ENCODE data around the gene PERM1. TPM values are rescaled to one million over a fixed set of nuclear protein-coding genes. Genes with fewer than 3 reads are reported as not detected.

PERM1 gene
- total RNA-seq, 1 experiment from 2014 or later = 0.12 TPM

GRCh38 chr1:964691-965525 is 17.0 kb downstream of the PERM1 start:
- no peak for DNase-seq (ENCODE audit: low read depth)

DNA sequence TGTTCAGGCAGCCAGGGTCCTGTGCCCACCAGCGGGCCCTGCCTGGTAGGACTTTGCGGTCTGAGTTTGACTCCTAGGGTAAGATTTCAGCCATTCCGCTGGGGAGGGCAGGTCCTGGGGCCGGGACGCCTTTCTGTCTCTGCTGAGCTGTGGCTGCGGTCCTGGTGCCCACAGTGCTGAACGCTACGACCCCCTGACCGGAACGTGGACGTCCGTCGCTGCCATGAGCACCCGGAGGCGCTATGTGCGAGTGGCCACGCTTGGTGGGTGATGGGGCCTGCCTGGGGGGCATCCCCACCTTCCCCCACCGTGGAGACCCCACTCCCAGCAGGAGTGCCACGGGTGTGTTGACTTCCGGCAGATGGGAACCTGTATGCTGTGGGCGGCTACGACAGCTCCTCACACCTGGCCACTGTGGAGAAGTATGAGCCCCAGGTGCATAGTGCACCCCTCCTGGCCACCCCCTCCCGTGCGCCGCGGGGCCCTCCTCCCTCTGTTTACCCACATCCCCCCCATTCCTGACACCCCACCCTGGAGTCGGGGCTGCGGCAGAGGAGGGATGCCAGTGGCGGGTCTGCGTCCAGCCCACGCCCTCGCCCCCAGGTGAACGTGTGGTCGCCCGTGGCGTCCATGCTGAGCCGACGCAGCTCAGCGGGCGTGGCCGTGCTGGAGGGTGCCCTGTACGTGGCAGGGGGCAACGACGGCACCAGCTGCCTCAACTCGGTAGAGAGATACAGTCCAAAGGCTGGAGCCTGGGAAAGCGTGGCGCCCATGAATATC is 18.0 kb downstream of the PERM1 start:
- DNase-seq (ENCODE audit: low read depth) = no peak

- no peak for DNase-seq (ENCODE audit: low read depth)
These were observed 18.6 kb downstream of the PERM1 start for GRCh38 chr1:963301-963651.

GRCh38 chr1:962381-963300 is 19.3 kb downstream of the PERM1 start:
- DNase-seq (ENCODE audit: low read depth) = no peak

DNA sequence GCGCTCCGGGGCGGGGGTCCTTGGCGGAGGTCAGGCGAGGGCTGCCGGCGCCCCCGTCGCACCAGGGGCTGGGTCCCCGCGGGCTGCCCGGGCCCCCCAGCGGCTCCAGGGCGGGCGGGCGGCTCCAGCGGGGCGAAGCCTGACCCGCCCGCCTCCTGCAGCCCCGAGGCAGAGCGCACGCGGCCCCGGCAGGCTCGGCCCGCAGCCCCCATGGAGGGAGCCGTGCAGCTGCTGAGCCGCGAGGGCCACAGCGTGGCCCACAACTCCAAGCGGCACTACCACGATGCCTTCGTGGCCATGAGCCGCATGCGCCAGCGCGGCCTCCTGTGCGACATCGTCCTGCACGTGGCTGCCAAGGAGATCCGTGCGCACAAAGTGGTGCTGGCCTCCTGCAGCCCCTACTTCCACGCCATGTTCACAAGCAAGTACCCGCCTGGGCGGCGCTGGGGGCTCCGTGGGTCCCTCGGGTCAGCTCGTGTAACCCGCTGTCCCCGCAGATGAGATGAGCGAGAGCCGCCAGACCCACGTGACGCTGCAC is 20.7 kb downstream of the PERM1 start:
- DNase-seq (ENCODE audit: low read depth) = no peak

DNA sequence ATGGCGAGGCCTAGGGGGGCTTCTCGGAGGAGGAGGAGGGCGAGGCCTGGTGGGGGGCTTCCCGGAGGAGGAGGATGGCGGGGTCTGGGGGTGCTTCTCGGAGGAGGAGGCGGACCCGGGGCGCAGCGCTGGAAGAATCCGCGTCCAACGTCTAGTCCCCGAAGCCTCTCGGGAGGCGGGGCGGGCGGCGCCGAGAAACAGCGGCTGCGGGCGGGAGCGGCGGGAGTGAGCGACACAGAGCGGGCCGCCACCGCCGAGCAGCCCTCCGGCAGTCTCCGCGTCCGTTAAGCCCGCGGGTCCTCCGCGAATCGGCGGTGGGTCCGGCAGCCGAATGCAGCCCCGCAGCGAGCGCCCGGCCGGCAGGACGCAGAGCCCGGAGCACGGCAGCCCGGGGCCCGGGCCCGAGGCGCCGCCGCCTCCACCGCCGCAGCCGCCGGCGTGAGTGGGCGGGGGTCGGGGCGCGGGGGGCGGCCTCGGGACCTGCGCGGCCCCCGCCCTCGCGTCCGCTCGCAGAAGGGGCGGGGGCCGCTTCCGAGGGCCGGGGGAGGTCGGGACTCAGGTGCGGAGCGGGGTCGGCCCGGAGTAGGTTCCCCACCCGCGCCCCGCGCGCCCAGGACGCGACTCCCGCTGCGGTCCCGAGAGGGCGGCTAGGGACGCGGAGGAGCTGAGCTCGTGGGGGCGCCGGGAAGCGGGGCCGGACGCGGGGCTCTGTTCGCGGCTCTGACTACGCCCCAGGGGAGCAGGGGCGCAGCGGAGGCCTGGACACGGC is 21.3 kb downstream of the PERM1 start, which contains the start of gene KLHL17:
Gene KLHL17 (plus strand): TSS at position 222 of the 769 bp plus-strand sequence. CDS start 110 bp downstream, at position 332.
- DNase-seq (ENCODE audit: low read depth) = peak; percentile 70

DNA sequence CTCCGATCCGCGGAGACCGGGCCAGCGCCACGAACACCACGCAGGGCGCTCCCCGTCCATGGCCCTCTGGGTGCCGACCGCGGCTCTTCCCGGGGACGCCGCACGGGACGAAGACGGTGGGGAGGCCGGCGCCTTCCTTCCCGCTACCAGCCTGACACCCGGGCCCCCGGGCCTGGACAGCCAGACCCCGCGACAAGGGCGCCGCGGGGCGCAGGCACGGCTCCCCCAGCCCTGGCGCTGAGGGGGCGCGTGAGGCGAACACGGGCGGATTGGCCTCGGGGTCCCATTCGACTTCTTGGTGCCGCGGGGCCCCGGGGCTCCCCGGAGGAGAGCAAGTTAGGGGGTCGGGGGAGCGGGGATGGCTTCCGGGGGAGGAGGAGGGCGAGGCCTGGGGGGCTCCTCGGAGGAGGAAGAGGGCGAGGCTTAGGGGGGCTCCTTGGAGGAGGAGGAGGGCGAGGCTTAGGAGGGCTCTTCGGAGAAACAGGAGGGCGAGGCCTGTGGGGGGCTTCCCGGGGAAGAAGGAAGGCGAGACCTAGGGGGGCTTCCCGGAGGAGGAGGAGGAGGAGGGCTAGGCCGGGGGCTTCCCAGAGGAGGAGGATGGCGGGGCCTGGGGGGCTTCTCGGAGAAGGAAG is 22.0 kb downstream of the PERM1 start:
- DNase-seq (ENCODE audit: low read depth) = no peak

DNA sequence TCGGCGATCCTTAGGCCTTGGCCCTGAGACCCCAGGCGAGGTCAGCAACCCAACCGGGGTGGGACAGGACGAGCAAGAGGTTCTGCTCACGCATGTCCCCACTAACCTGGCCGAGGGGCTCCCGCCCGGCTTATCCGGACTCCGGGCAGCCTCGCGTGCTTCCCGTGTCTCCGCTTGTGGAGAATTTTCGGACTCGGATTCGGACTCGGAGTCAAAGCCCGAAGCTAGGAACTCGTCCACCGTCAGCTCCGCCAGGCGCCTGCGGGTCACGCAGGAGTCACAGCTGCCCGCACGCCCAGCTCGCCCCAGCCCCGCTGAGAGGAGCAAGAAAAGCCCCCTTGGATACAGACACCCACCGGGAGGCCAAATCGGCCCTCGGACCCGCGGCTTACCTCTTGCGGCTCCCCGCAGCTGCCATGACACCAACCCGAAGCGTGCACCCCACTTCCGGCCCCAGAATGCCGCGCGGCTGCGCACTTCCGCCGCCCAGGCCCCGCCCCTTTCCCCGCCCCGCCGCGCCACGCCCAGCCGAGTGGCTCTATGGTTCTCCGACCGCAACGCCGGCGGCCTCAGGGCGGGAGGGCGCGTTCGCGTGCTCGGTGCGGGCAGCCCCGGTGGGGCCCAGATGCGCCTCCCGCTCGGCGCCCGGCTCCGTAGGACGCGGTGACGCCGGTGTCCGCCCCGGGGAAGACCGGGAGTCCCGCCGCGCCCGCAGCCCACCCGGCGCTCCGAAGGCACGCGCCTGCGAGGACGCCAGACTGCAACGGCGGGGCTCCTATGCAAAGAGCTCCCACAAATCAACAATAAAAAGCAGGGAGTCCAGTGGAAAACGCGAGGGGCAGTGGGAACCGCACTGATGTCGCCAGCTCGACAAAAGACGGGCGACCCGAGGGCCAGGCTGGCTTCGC is 22.8 kb downstream of the PERM1 start, which contains the start of gene NOC2L:
Gene NOC2L (minus strand): TSS at position 434 of the 908 bp plus-strand sequence. CDS start 16 bp downstream, at position 418.
- peak; percentile 84 for DNase-seq (ENCODE audit: low read depth)

- no peak for DNase-seq (ENCODE audit: low read depth)
These were observed 25.3 kb downstream of the PERM1 start for GRCh38 chr1:956636-957035.

DNA sequence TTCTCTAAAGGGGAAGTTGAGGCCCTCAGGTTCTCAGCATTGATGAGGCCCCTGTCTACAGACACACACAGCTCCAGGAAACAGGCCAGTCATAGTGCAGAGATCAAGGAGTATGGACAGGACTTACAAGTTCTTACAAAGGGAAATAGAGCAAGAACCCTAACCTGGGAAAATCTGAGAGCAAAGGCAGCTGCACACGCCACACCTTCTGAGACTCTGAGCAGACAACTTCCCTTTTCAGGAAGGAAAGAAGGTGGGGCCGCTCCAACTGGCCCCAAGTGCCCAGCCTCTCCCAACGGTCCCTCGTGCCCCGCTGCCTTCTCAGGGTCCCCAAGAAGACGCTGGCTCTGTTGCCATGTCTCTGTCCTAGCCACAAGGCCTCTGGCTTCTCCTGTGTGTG is 26.4 kb downstream of the PERM1 start:
- no peak for DNase-seq (ENCODE audit: low read depth)

GRCh38 chr1:954927-955326 is 27.0 kb downstream of the PERM1 start:
- no peak for DNase-seq (ENCODE audit: low read depth)

GRCh38 chr1:953524-954320 is 28.2 kb downstream of the PERM1 start:
- no peak for DNase-seq (ENCODE audit: low read depth)

- no peak for DNase-seq (ENCODE audit: low read depth)
These were observed 29.3 kb downstream of the PERM1 start for GRCh38 chr1:952603-953002.

DNA sequence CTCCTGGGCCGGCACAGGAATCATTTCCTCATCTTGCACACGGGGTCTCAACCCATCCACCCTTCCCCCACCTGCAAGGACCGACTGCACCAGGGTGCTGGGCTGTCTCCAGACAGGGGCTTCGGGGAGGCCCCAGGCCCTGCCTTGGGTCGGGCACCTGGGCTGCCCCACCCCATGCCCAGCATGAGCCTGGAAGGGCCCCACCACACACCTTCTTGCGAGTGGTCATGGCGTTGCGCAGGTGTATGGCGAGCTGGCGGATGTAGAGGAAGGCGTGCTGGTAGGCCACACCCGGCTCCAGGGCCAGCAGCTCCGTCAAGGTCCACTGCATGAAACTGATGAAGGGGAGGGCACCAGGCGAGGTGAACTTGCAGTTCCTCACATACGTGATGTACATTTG is 29.7 kb downstream of the PERM1 start:
- no peak for DNase-seq (ENCODE audit: low read depth)

DNA sequence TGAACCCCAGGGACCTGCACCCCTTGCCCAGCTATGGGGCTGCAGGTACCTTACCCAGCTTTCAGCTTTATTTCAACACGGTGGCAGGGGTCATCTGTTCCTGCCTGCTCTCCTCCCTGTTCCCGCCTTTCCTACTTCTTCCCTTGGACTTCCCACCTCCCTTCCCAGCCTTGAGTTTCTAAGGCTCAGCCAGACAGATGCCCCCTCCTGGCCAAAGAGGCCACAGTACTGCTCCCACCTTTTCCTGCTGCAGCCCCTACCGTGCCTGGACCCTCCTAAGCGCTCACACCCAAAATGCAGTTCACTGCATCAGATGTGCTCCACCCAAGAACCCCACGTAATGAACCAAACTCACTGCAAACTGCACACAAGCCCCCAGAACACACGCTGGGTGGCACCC is 30.5 kb downstream of the PERM1 start:
- peak; percentile 34 for DNase-seq (ENCODE audit: low read depth)

GRCh38 chr1:950881-951280 is 31.0 kb downstream of the PERM1 start:
- DNase-seq (ENCODE audit: low read depth) = no peak

DNA sequence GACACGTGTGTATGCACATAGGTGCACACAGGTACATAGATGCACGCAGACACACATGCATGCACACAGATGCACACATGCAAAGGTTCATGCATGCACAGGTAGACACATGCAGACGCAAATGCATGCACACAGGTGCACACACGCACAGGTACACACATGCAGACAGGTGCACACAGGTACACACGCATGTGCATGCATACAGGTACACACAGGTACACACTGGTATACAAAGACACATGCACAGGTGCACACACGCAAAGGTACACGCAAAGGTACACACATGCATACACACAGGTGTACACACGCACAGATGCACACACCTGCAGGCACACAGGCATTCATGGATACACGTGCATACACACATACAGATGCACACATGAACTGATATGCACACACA is 31.6 kb downstream of the PERM1 start:
- DNase-seq (ENCODE audit: low read depth) = no peak

DNA sequence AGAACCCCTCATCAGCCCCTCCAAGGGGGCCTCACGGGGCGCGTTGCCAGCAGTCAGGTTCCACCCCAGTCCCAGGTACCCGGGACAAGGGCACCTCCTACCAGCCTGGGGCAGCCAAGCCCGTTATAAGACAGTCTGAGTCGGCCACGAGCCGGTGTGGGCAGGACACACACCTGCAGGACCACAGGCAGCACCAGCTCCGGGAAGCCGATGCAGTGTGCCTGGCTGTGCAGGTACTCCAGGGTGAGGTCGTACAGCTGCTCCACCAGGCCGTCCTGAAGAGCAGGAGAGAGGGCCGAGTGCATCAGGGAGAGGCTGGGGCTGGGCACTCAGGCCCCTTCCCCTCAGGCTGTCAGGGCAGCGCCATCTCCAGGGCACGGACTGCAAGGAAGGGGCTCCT is 33.9 kb downstream of the PERM1 start:
- DNase-seq (ENCODE audit: low read depth) = no peak
